Nucleus accumbens (tissue), 56 donors: Measurements from ENCODE around the gene DNAJA1.
"Not testable (repeated sequence)": the region's sequence is repeated elsewhere in the genome, so short reads cannot be mapped to it uniquely, and the experiment has no call there.

Experiments used
- DNase-seq, 56 donors: peaks; one replicate each; lab custom pipeline; 2025; lab: John Stamatoyannopoulos, UW

The DNAJA1 gene

GRCh38 chr9:33024966-33025571 lies at the start of gene DNAJA1:
TSS of gene DNAJA1 (plus strand) at chr9:33025273. CDS start at chr9:33026485, 1,212 bp downstream.
- peak in 55 of 56 donors; percentile 73 to 98 (median 94) for DNase-seq

DNA sequence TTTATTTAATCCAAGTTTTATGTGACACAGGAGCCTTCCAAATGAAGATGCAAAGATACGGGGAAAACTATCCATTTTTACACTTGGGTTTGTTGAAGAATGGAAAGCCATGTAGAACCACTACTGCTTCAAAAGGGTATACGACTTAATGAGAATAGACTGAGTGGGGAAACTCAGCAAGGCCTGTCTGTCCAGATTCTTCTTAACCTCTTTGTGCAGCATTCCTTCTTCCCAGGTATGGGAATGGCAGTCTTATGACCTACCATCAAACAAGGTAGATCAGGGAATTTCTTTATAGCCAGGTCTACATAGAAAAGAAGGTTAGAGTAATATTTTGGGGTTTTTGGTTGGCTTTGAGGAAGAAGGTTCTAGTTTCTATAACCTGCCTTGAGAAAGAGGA lies 47.0 kb upstream of the DNAJA1 start:
- DNase-seq, result no peak

- no peak for DNase-seq
Measured at GRCh38 chr9:32986971-32987370, 38.1 kb upstream of the DNAJA1 start.

DNA sequence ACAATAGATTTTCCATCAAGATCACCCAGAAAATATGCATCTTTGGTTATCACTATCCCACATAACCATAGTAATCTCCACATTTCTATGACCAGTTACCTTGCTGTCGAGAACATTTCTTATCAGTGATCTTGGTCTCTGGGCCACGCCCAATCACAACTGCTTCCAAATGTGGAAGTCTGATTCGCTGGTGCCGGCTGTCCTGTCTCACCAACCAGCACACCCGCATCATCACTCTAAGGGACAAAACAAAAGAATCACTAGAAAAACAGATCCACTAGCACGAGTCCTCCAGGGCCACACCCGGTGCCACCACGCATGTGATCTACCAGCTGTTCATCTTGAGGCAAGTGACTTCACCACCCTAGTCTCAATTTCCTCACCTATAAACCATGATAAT lies 35.4 kb upstream of the DNAJA1 start:
- no peak for DNase-seq

DNA sequence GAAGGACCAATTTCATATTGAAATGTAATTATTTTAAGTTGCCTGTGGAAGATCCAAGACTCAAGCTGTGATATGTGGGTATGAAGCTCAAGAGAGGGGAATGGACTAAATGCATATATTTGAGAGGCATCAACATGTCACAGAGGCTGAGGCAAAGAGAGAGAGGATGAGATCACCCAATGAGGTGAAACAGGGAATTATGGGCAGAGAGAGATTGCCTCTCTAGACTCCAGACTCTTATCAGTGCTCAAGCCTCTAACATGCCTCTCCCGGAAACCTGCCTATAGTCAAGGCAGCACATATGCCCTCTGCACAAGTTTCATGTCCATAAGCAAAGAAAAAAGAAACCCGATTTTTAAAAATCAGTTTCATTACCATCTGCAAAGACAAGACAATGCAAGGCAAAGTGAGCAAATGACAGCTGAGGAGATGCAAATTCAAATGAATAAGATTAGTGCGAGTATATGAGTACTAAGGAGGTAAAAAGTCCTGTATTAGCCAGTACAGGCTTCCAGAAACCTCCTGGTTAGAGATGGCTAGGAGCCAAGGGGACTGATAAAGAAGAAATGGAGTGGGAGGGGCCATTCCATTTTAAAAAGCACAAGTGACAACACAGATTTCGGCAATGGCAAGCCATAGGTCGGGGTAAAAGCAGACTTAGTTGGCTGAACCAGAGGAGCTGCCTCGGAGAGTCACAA lies 33.0 kb upstream of the DNAJA1 start:
- DNase-seq, result peak in 1 of 56 donors; percentile 1

- no peak for DNase-seq
Measured at GRCh38 chr9:32992595-32993238, 32.4 kb upstream of the DNAJA1 start.

DNA sequence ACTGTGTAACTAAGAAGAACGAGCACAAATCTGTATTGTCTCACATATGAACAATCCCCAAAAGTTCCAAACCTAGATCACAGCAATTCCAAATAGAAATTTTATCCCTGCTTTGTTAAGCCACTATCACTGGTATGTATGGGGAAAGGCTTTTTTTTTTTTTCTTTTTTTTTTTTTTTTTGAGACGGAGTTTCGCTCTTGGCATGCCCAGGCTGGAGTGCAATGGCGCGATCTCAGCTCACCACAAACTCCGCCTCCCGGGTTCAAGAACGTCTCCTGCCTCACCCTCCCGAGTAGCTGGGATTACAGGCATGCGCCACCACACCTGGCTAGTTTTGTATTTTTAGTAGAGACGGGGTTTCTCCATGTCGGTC lies 24.4 kb upstream of the DNAJA1 start:
- DNase-seq, result peak in 2 of 56 donors; percentile 24 to 40

DNA sequence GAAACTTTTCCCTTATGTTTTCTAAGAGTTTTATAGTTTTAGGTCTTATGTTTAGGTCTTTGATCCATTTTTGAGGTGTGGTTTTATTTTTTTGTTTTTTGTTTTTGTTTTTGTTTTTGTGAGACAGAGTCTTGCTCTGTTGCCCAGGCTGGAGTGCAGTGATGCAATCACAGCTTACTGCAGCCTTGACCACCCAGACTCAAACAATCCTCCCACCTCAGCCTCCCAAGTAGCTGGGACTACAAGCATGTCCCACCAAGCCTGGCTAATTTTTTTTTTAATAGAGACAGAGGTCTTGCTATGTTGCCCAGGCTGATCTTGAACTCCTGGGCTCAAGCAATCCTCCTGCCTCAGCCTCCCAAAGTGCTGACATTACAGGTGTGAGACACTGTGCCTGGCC lies 19.7 kb upstream of the DNAJA1 start:
- not testable (repeated sequence) for DNase-seq

GRCh38 chr9:33007755-33008154 lies 17.3 kb upstream of the DNAJA1 start:
- no peak for DNase-seq

- no peak for DNase-seq
Measured at GRCh38 chr9:33011831-33012230, 13.2 kb upstream of the DNAJA1 start.

GRCh38 chr9:33012328-33013069 lies 12.6 kb upstream of the DNAJA1 start:
- no peak for DNase-seq

DNA sequence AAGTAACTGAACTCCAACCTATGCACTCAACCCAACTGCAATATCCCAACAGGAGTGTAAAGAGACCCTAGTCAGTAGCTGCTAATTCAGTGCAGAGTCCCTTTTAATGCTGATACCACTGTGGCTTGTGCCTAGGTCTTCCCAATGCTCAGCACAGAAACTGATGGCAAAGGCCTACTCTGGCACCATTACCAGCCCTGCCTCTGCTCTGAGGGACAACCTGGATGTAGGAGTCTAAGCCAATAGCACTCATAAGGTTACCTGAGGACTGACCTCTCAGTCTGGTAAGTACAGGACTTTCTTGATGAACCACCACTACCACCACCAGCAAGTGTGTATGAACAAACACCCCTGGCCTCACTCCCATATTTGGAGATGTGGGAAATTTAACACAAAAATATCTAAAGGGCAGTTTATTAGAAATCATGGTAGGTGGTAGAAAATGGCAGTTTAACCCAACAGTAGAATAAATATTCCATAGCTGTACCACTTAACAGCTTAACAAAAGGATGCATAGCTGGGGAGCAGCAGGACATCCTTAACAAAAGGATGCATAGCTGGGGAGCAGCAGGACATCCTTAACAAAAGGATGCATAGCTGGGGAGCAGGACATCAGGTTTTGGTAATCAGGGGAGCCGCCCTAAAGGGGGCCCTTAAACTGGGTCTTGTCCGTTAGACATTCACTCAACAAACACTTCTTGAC lies 11.0 kb upstream of the DNAJA1 start:
- no peak for DNase-seq

GRCh38 chr9:33014665-33015014 lies 10.4 kb upstream of the DNAJA1 start:
- no peak for DNase-seq

GRCh38 chr9:33017283-33018041 lies 7.6 kb upstream of the DNAJA1 start:
- DNase-seq, result no peak

- DNase-seq, result no peak
Measured at GRCh38 chr9:33019797-33020196, 5.3 kb upstream of the DNAJA1 start.

GRCh38 chr9:33022303-33022702 lies 2.8 kb upstream of the DNAJA1 start:
- DNase-seq, result no peak

- DNase-seq, result no peak
Measured at GRCh38 chr9:33022755-33023154, 2.3 kb upstream of the DNAJA1 start.

DNA sequence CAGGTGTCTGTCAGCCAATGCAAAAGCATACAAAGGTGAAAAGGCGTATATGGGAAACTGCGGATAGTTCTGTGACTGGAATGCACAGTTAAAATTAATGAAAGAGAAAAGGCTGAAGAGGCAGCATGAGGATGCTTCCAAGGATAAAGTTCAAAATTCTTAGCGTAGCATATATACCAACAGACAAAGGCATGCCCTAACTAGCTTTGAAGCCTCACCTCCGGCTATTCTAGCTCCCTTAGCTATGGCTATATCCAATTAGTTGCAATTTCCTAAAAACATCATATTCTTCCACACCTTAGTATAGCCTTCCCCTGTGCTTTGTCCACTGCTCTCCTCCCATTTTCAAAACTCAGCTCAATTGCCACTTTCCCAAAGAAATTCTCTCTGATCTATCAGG lies 1.4 kb upstream of the DNAJA1 start:
- DNase-seq, result no peak

DNA sequence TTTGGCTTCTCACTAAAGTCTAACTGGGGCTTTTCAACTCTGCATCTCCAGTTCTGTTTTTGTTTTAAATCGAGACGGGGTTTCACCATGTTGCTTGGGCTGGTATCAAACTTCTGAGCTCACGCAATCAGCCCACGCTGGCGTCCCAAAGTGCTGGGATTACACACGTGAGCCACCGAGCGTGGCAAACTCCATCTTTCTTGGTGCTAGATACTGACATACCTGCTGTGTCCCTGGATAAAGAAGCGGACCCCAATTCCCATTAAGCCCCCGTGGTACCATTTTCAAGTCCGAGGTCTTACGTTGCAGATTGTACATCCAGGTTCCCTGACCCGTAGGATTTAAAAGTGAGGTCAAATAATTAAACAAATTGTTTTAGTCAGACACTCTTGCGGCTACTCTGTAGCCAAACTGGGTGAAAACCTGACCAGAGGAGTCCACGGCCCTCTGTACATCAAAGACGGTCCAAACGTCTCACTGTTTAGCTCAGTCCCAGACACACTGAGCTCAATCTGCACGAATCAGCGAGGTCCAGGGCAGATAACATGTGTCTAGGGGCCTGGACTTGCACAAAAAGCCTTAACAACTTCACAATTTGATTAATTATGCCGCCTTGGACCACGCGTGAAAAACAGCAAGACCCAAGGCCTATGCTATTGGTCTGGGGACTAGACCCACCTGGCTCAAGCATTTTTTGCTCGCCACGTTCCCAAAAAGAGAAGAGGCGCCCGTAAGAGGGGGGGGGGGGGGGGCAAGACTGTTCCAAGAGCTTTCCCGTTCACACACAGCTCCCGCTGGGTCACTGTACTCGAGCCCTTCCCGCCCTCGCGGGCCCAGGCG lies 727 bp upstream of the DNAJA1 start:
- DNase-seq, result peak in 28 of 56 donors; percentile 11 to 73 (median 36)
